Neural cell (in vitro differentiated cells): ENCODE results near the gene TPST2. TPM values are rescaled to one million over a fixed set of nuclear protein-coding genes. Genes with fewer than 3 reads are reported as not detected.

Source experiments
- H2AFZ ChIP-seq: fragments of 200-600, 300-800 bp; sonication (generic), shearing (Covaris generic); 2 replicates; pipeline ENCODE4 v1.6.0; 2014; ENCODE audit warnings: low read depth, mild to moderate bottlenecking, antibody characterized with exemption, low read length, moderate library complexity
- H3F3A ChIP-seq: fragments of 200-600 bp; shearing (Covaris generic); 2 replicates; pipeline ENCODE4 v1.6.1; 2016; ENCODE audit warnings: mild to moderate bottlenecking, moderate library complexity, mixed read lengths, antibody characterized with exemption, low read length; ENCODE audit not compliant: insufficient read depth, poor library complexity, severe bottlenecking
- H3K27ac ChIP-seq: fragments of 200-600, 300-800 bp; sonication (generic), shearing (Covaris generic); 2 replicates; pipeline ENCODE4 v1.5.1; 2014; ENCODE audit warnings: mild to moderate bottlenecking, low read length, moderate library complexity
- H3K27me3 ChIP-seq: fragments of 300-800, 200-600 bp; sonication (generic), shearing (Covaris generic); 2 replicates; pipeline ENCODE4 v1.6.0; 2014; ENCODE audit warnings: mild to moderate bottlenecking, low read depth, low read length, moderate library complexity; ENCODE audit not compliant: insufficient read depth
- H3K36me3 ChIP-seq: fragments of 300-800, 200-600 bp; sonication (generic), shearing (Covaris generic); 2 replicates; pipeline ENCODE4 v1.5.1; 2014; ENCODE audit warnings: mild to moderate bottlenecking, antibody characterized with exemption, low read length, moderate library complexity; ENCODE audit not compliant: insufficient read depth
- H3K4me2 ChIP-seq: fragments of 300-800, 200-600 bp; sonication (generic), shearing (Covaris generic); 2 replicates; pipeline ENCODE4 v1.6.0; 2014; ENCODE audit warnings: mild to moderate bottlenecking, low read length
- H3K4me3 ChIP-seq: fragments of 300-800, 200-600 bp; sonication (generic), shearing (Covaris generic); 2 replicates; pipeline ENCODE4 v1.5.1; 2014; ENCODE audit warnings: mild to moderate bottlenecking, low read length, moderate library complexity
- H3K79me2 ChIP-seq: fragments of 200-600 bp; shearing (Covaris generic); replicated peaks from 2 replicates; pipeline ENCODE4 v1.6.0; 2014; ENCODE audit warnings: mild to moderate bottlenecking, low read length, moderate library complexity; ENCODE audit not compliant: insufficient read depth
- H3K9ac ChIP-seq: fragments of 300-800, 200-600 bp; sonication (generic), shearing (Covaris generic); 2 replicates; pipeline ENCODE4 v1.6.1; 2016; ENCODE audit warnings: mild to moderate bottlenecking, low read length, mixed read lengths
- H3K9me2 ChIP-seq: fragments of 200-600 bp; shearing (Covaris generic); 2 replicates; pipeline ENCODE4 v1.6.1; 2016; ENCODE audit warnings: mild to moderate bottlenecking, low read length, mixed read lengths; ENCODE audit not compliant: insufficient read depth
- H3K9me3 ChIP-seq: fragments of 200-600, 300-800 bp; sonication (generic), shearing (Covaris generic); 2 replicates; pipeline ENCODE4 v1.6.1; 2016; ENCODE audit warnings: mild to moderate bottlenecking, mixed run types, low read length, moderate library complexity, mixed read lengths
- H4K20me1 ChIP-seq: fragments of 200-600 bp; shearing (Covaris generic); 2 replicates; pipeline ENCODE4 v1.6.1; 2016; ENCODE audit warnings: mild to moderate bottlenecking, mixed run types; ENCODE audit not compliant: insufficient read depth
- CTCF ChIP-seq: fragments of 450-650 bp; IDR thresholded peaks from 2 replicates; pipeline ENCODE4 v1.5.1; 2014; ENCODE audit warnings: antibody characterized with exemption, mild to moderate bottlenecking, moderate library complexity; ENCODE audit not compliant: poor library complexity, severe bottlenecking
- EP300 ChIP-seq: fragments of 450-650 bp; conservative IDR thresholded peaks from 2 replicates; pipeline ENCODE4 v1.6.1; 2014; ENCODE audit warnings: antibody characterized with exemption, mild to moderate bottlenecking, moderate library complexity; ENCODE audit not compliant: poor library complexity, severe bottlenecking
- EZH2 ChIP-seq: fragments of 200-600, 300-800 bp; shearing (Covaris generic), sonication (generic); IDR thresholded peaks from 2 replicates; pipeline ENCODE4 v1.6.1; 2014; ENCODE audit warnings: antibody characterized with exemption, low read length, borderline replicate concordance, mild to moderate bottlenecking; ENCODE audit not compliant: insufficient read depth, poor library complexity, severe bottlenecking
- MXI1 ChIP-seq: fragments of 450-650 bp; conservative IDR thresholded peaks from 2 replicates; pipeline ENCODE4 v1.6.1; 2014; ENCODE audit warnings: antibody characterized with exemption, mild to moderate bottlenecking; ENCODE audit not compliant: poor library complexity, severe bottlenecking
- POLR2AphosphoS5 ChIP-seq: IDR thresholded peaks from 2 replicates; pipeline ENCODE4 v1.6.1; 2012
- RAD21 ChIP-seq: fragments of 450-650 bp; conservative IDR thresholded peaks from 2 replicates; pipeline ENCODE4 v1.6.1; 2014; ENCODE audit warnings: antibody characterized with exemption, mild to moderate bottlenecking, moderate library complexity
- SMC3 ChIP-seq: fragments of 450-650 bp; conservative IDR thresholded peaks from 2 replicates; pipeline ENCODE4 v1.6.1; 2014; ENCODE audit warnings: antibody characterized with exemption, mild to moderate bottlenecking, moderate library complexity; ENCODE audit not compliant: poor library complexity
- TAF1 ChIP-seq: IDR thresholded peaks from 2 replicates; pipeline ENCODE4 v1.6.1; 2012; ENCODE audit warnings: low read depth
- polyA plus RNA-seq: library from polyadenylated mRNA; depleted of rRNA; stranded (reverse); fragments of >200 nt; gene quantifications from 2 replicates; pipeline ENCODE4 v1.2.3, GENCODE V29; 2014
- TF ChIP-seq, protein P1 (sequence below): IDR thresholded peaks from 2 replicates; pipeline ENCODE4 v1.6.1; 2012; ENCODE audit warnings: borderline replicate concordance

Gene TPST2
- polyA plus RNA-seq, 1 donor from 2014 or later = 16.6 TPM

DNA sequence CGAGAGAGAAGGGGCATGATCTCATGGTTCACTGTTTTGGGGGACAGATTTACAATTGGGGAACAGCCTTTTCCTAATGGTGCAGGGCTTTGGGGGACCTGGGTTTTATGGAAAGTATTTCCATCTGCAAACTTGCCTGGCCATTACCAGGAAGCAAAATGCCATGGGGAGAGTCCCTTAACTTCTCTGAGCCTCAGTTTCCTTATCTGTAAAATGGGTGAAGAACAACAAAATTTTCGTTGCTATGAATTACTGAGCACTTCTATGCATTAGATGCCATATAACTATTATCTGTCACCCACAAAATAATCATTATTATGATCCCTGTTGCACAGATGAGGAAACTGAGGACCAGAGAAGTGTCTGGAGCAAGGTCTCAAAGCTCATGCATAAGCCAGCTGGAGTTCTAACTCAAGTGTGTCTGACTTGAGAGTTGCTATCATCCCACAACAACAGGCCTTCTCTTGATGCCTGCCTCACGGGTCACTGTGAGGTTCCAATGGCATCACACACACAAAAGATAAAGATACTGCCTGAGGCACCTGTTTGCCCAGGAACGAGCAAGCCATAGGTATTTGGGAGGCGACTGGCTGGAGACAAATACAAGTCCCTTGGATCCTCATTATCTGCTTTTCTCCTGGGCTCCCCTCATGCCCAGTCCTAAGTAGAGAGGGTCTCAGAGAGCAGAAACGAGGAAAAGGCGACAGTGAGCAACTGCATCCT lies 15.8 kb downstream of the TPST2 start:
- H4K20me1 ChIP-seq = no peaks in the 10 kb centered on the region
- H3K9me2 ChIP-seq = no peaks in the 10 kb centered on the region
- H3K79me2 ChIP-seq = no peaks in the 10 kb centered on the region
- no peaks in the 10 kb centered on the region for H3K27me3 ChIP-seq
- H3F3A ChIP-seq = no peaks in the 10 kb centered on the region
- H3K4me2 ChIP-seq = no peak overlapping the region
- H3K36me3 ChIP-seq = no peaks in the 10 kb centered on the region
- no peak overlapping the region for H3K9ac ChIP-seq
- H3K4me3 ChIP-seq = no peak overlapping the region
- no peak overlapping the region for H2AFZ ChIP-seq
- H3K9me3 ChIP-seq = no peaks in the 10 kb centered on the region
- no peak overlapping the region for H3K27ac ChIP-seq
- TF ChIP-seq RAD21 = no peak
- no peak for TF ChIP-seq EZH2
- no peak for TF ChIP-seq SMC3
- TF ChIP-seq MXI1 = no peak
- TF ChIP-seq, protein P1, sequence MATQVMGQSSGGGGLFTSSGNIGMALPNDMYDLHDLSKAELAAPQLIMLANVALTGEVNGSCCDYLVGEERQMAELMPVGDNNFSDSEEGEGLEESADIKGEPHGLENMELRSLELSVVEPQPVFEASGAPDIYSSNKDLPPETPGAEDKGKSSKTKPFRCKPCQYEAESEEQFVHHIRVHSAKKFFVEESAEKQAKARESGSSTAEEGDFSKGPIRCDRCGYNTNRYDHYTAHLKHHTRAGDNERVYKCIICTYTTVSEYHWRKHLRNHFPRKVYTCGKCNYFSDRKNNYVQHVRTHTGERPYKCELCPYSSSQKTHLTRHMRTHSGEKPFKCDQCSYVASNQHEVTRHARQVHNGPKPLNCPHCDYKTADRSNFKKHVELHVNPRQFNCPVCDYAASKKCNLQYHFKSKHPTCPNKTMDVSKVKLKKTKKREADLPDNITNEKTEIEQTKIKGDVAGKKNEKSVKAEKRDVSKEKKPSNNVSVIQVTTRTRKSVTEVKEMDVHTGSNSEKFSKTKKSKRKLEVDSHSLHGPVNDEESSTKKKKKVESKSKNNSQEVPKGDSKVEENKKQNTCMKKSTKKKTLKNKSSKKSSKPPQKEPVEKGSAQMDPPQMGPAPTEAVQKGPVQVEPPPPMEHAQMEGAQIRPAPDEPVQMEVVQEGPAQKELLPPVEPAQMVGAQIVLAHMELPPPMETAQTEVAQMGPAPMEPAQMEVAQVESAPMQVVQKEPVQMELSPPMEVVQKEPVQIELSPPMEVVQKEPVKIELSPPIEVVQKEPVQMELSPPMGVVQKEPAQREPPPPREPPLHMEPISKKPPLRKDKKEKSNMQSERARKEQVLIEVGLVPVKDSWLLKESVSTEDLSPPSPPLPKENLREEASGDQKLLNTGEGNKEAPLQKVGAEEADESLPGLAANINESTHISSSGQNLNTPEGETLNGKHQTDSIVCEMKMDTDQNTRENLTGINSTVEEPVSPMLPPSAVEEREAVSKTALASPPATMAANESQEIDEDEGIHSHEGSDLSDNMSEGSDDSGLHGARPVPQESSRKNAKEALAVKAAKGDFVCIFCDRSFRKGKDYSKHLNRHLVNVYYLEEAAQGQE = no peak
- no peak for TF ChIP-seq EP300
- no peak for TF ChIP-seq TAF1
- no peak for TF ChIP-seq POLR2AphosphoS5
- no peak for TF ChIP-seq CTCF

DNA sequence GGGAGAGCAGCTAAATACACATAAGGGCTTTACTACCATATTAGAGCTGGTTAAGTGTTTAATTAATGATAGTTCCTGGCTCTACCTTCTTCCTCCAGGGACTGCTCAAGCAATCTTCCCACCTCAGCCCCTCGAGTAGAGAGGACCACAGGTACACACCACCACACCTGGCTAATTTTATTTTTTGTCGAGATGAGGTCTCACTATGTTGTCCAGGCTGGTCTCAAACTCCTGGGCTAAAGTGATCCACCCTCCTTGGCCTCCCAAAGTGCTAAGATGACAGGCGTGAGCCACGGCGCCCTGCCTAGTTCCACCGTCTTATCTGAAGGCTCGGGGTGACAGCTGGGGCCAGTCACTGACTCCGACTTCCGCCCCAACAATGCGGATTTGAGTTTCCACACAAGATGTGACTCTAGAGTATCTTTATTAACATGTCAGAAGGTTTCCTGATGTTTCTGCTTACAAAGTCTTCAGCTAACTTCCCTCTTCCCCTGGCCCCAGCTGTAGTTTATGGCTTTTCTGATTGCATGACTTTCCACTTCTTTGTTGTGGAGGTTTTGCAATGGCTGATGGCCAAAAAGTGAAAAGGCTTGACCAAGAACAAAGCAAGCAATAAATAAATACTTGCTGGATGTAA lies 16.8 kb downstream of the TPST2 start:
- H2AFZ ChIP-seq = no peak overlapping the region
- no peaks in the 10 kb centered on the region for H3K9me2 ChIP-seq
- H3K4me3 ChIP-seq = no peak overlapping the region
- H3K79me2 ChIP-seq = no peaks in the 10 kb centered on the region
- H3K4me2 ChIP-seq = no peak overlapping the region
- H3K9ac ChIP-seq = no peak overlapping the region
- no peak overlapping the region for H3K27ac ChIP-seq
- TF ChIP-seq, protein P1 = no peak
- TF ChIP-seq EZH2 = no peak
- H3F3A ChIP-seq = no peaks in the 10 kb centered on the region
- no peaks in the 10 kb centered on the region for H3K9me3 ChIP-seq
- no peaks in the 10 kb centered on the region for H4K20me1 ChIP-seq
- no peaks in the 10 kb centered on the region for H3K27me3 ChIP-seq
- no peaks in the 10 kb centered on the region for H3K36me3 ChIP-seq
